Loucy (cell line): ENCODE data around the gene KCNMA1.

Source experiments
- EZH2phosphoT487 ChIP-seq: fragments of 200-600 bp; IDR thresholded peaks from 2 replicates; pipeline ENCODE4 v1.6.1; 2018; ENCODE audit warnings: antibody characterized with exemption, mild to moderate bottlenecking, moderate library complexity, borderline replicate concordance
- TF ChIP-seq, protein P1 (sequence below): fragments of 200-600 bp; sonication (generic); conservative IDR thresholded peaks from 2 replicates; pipeline ENCODE4 v1.5.1; 2014; ENCODE audit warnings: mild to moderate bottlenecking, antibody characterized with exemption, low read length

- TF ChIP-seq, protein P1, sequence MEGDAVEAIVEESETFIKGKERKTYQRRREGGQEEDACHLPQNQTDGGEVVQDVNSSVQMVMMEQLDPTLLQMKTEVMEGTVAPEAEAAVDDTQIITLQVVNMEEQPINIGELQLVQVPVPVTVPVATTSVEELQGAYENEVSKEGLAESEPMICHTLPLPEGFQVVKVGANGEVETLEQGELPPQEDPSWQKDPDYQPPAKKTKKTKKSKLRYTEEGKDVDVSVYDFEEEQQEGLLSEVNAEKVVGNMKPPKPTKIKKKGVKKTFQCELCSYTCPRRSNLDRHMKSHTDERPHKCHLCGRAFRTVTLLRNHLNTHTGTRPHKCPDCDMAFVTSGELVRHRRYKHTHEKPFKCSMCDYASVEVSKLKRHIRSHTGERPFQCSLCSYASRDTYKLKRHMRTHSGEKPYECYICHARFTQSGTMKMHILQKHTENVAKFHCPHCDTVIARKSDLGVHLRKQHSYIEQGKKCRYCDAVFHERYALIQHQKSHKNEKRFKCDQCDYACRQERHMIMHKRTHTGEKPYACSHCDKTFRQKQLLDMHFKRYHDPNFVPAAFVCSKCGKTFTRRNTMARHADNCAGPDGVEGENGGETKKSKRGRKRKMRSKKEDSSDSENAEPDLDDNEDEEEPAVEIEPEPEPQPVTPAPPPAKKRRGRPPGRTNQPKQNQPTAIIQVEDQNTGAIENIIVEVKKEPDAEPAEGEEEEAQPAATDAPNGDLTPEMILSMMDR, result no peak
- TF ChIP-seq EZH2phosphoT487, result no peak
Observed at GRCh38 chr10:77056650-77057049, 581.0 kb downstream of the KCNMA1 start.
